Thyroid gland (tissue), 4 donors: ENCODE data around the gene C11orf21. TPM values are rescaled to one million over a fixed set of nuclear protein-coding genes. Genes with fewer than 3 reads are reported as not detected.
A peak's percentile ranks its signal among the peaks of the same experiment; 100 is the strongest.
"Not testable (repeated sequence)": the region's sequence is repeated elsewhere in the genome, so short reads cannot be mapped to it uniquely, and the experiment has no call there.

ENCODE experiments used
- DNase-seq, 2 donors: peaks; one replicate each; pipeline ENCODE4 v3.0.0-alpha.2; 2019
- H3K27ac ChIP-seq, 3 donors: fragments of 200-600 bp; sonication (generic); 1 replicate in 2 of 3; 2 replicates in 1 of 3; pipeline ENCODE4 v1.5.1; 2016 to 2019; ENCODE audit warnings: mild to moderate bottlenecking in 1 of 3, moderate library complexity in 1 of 3
- H3K27me3 ChIP-seq: fragments of 200-600 bp; sonication (generic); one replicate; pipeline ENCODE4 v1.5.1; 2019
- H3K36me3 ChIP-seq, 2 donors: fragments of 200-600 bp; sonication (generic); one replicate each; pipeline ENCODE4 v1.5.1; 2016 to 2019
- H3K4me1 ChIP-seq, 2 donors: fragments of 200-600 bp; sonication (generic); one replicate each; pipeline ENCODE4 v1.5.1; 2017 to 2019
- H3K4me3 ChIP-seq, 3 donors: fragments of 200-600 bp; sonication (generic); replicated peaks in 1 of 3; 1 replicate in 2 of 3; 2 replicates in 1 of 3; pipeline ENCODE4 v1.5.1; 2016; ENCODE audit warnings: mild to moderate bottlenecking in 1 of 3
- H3K9me3 ChIP-seq: fragments of 200-600 bp; sonication (generic); one replicate; pipeline ENCODE4 v1.5.1; 2017
- CTCF ChIP-seq, 6 experiments: fragments of 200-600 bp in 3 of 6; fragments of 450-650 bp in 3 of 6; sonication (generic) in 3 of 6; IDR thresholded peaks; one replicate each; pipeline ENCODE4 v1.5.1; 2016 to 2019; ENCODE audit warnings: antibody characterized with exemption in 6 of 6, mild to moderate bottlenecking in 2 of 6, inconsistent platforms in 1 of 6, moderate library complexity in 1 of 6
- POLR2A ChIP-seq, 2 donors: fragments of 450-650 bp; IDR thresholded peaks; one replicate each; pipeline ENCODE4 v1.6.1; 2017; ENCODE audit warnings: antibody characterized with exemption in 2 of 2, mild to moderate bottlenecking in 2 of 2, moderate library complexity in 1 of 2
- WGBS, 2 donors: methylation state at CpG; one replicate each; pipeline ENCODE4 v1.1.5; 2017; 5-methylcytosine and 5-hydroxymethylcytosine counted together
- intact Hi-C: fragments of 100-400 bp; cut with DNase I; formaldehyde crosslinking; loops from one replicate; pipeline ENCODE4 v1.15.1; 2023
- total RNA-seq, 4 donors: library from RNA; depleted of rRNA; stranded (reverse); fragments of >200 nt; gene quantifications; one replicate each; pipeline ENCODE4 v1.2.3, GENCODE V29; 2016

C11orf21 gene
- total RNA-seq, 4 donors from 2014 or later, result 0.15 to 0.67 (median 0.45) TPM

GRCh38 chr11:2345050-2345449, 43.3 kb upstream of the C11orf21 start:
- TF ChIP-seq CTCF (IDR thresholded peaks at IDR 0.05), result no peak
- no peak for TF ChIP-seq POLR2A (IDR thresholded peaks at IDR 0.05)
- DNase-seq, result no peak
- Histone ChIP-seq H3K36me3 (no peaks in the 10 kb centered on the region), H3K4me3 (no peak overlapping the region), H3K27me3 (no peaks in the 10 kb centered on the region), H3K9me3 (no peaks in the 10 kb centered on the region), H3K27ac (no peak overlapping the region), H3K4me1 (no peaks in the 10 kb centered on the region)
- 77 to 90% methylated on average over 2 of the region's 2 CpGs for WGBS, 2 donors
- intact Hi-C loops, result no loop called here

GRCh38 chr11:2343502-2343901, 41.8 kb upstream of the C11orf21 start:
- H3K4me3 ChIP-seq, result no peak overlapping the region
- 86% methylated on average over 4 of the region's 4 CpGs for WGBS, 2 donors
- no peaks in the 10 kb centered on the region for H3K4me1 ChIP-seq
- H3K36me3 ChIP-seq, result no peaks in the 10 kb centered on the region
- no peak for TF ChIP-seq CTCF (IDR thresholded peaks at IDR 0.05)
- no peak for TF ChIP-seq POLR2A (IDR thresholded peaks at IDR 0.05)
- H3K27ac ChIP-seq, result no peak overlapping the region
- intact Hi-C loops, result no loop called here
- H3K27me3 ChIP-seq, result no peaks in the 10 kb centered on the region
- no peak for DNase-seq
- H3K9me3 ChIP-seq, result no peaks in the 10 kb centered on the region

GRCh38 chr11:2342981-2343380, 41.3 kb upstream of the C11orf21 start:
- WGBS, 2 donors, result 47 to 50% methylated on average over 4 to 5 of the region's 5 CpGs
- Histone ChIP-seq H3K36me3 (no peaks in the 10 kb centered on the region), H3K4me3 (no peak overlapping the region), H3K4me1 (no peaks in the 10 kb centered on the region), H3K9me3 (no peaks in the 10 kb centered on the region), H3K27me3 (no peaks in the 10 kb centered on the region), H3K27ac (no peak overlapping the region)
- peak; percentile 19 to 32 for DNase-seq
- TF ChIP-seq CTCF (IDR thresholded peaks at IDR 0.05) (no peak), POLR2A (IDR thresholded peaks at IDR 0.05) (no peak)
- intact Hi-C loops, result no loop called here

GRCh38 chr11:2342557-2342956, 40.8 kb upstream of the C11orf21 start:
- DNase-seq, result no peak
- intact Hi-C loops, result no loop called here
- WGBS, 2 donors, result 86 to 98% methylated on average over 3 of the region's 3 CpGs
- H3K4me1 ChIP-seq, result no peaks in the 10 kb centered on the region
- H3K4me3 ChIP-seq, result no peak overlapping the region
- no peaks in the 10 kb centered on the region for H3K36me3 ChIP-seq
- no peak overlapping the region for H3K27ac ChIP-seq
- no peaks in the 10 kb centered on the region for H3K27me3 ChIP-seq
- H3K9me3 ChIP-seq, result no peaks in the 10 kb centered on the region
- TF ChIP-seq POLR2A (IDR thresholded peaks at IDR 0.05) (no peak), CTCF (IDR thresholded peaks at IDR 0.05) (no peak)

GRCh38 chr11:2338760-2339159, 37.0 kb upstream of the C11orf21 start:
- H3K4me1 ChIP-seq, intact Hi-C loops: not testable (repeated sequence)

GRCh38 chr11:2335286-2335685, 33.6 kb upstream of the C11orf21 start:
- H3K27me3 ChIP-seq, H3K4me3 ChIP-seq, H3K36me3 ChIP-seq, H3K9me3 ChIP-seq, H3K27ac ChIP-seq, H3K4me1 ChIP-seq, DNase-seq, intact Hi-C loops: not testable (repeated sequence)
- 95 to 97% methylated on average over 18 of the region's 18 CpGs for WGBS, 2 donors

More at GRCh38 chr11:2338760-2339159, 37.0 kb upstream of the C11orf21 start:
- DNase-seq, H3K4me3 ChIP-seq, H3K9me3 ChIP-seq, H3K27ac ChIP-seq, H3K27me3 ChIP-seq, H3K36me3 ChIP-seq: not testable (repeated sequence)
- 86% methylated on average over 8 of the region's 8 CpGs for WGBS, 2 donors

GRCh38 chr11:2333486-2334205, 31.9 kb upstream of the C11orf21 start:
- H3K27me3 ChIP-seq, result not testable (repeated sequence)

GRCh38 chr11:2332569-2332968, 30.9 kb upstream of the C11orf21 start:
- WGBS, 2 donors, result 89 to 95% methylated on average over 4 to 12 of the region's 29 CpGs
- H3K4me3 ChIP-seq, DNase-seq, H3K36me3 ChIP-seq, H3K9me3 ChIP-seq, H3K27me3 ChIP-seq, H3K27ac ChIP-seq, H3K4me1 ChIP-seq, intact Hi-C loops: not testable (repeated sequence)

More at GRCh38 chr11:2333486-2334205, 31.9 kb upstream of the C11orf21 start:
- H3K36me3 ChIP-seq, DNase-seq, H3K4me1 ChIP-seq, H3K27ac ChIP-seq, H3K9me3 ChIP-seq, H3K4me3 ChIP-seq, intact Hi-C loops: not testable (repeated sequence)
- 81 to 83% methylated on average over 1 to 2 of the region's 4 CpGs for WGBS, 2 donors
